NCI-H1417 treated with DMSO at 0.1 percent for 48 hours (cell line): ENCODE results near the gene DHRSX.
"Not testable (repeated sequence)": the region's sequence is repeated elsewhere in the genome, so short reads cannot be mapped to it uniquely, and the experiment has no call there.

Experiments
- DNase-seq: peaks from one replicate; lab custom pipeline; 2025; lab: John Stamatoyannopoulos, UW

The DHRSX gene

GRCh38 chrX:2497961-2498780 lies 2.6 kb downstream of the DHRSX start:
- no peak for DNase-seq

GRCh38 chrX:2495595-2495994 lies 5.2 kb downstream of the DHRSX start:
- DNase-seq, result no peak

- no peak for DNase-seq
These were observed 8.1 kb downstream of the DHRSX start for GRCh38 chrX:2492531-2493218.

DNA sequence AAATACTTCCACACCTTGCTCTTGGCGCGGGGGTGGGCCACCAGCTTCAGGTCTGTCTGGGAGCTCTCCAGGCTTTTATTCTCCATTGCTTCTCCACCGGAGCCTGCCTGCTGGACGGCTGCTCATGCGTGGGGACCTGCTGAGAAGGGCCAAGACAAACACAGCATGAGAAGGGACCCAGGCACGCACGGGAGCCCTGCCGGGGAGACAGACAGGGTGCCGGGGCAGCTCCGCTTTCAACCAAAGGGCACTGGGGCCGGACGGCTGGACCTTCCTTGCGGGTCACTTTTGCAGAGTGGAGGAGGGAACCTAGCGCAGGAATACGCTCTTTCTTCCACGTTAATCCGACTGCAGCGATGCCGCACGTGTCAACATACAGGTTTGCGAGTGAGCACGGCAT lies 10.1 kb downstream of the DHRSX start:
- no peak for DNase-seq

DNA sequence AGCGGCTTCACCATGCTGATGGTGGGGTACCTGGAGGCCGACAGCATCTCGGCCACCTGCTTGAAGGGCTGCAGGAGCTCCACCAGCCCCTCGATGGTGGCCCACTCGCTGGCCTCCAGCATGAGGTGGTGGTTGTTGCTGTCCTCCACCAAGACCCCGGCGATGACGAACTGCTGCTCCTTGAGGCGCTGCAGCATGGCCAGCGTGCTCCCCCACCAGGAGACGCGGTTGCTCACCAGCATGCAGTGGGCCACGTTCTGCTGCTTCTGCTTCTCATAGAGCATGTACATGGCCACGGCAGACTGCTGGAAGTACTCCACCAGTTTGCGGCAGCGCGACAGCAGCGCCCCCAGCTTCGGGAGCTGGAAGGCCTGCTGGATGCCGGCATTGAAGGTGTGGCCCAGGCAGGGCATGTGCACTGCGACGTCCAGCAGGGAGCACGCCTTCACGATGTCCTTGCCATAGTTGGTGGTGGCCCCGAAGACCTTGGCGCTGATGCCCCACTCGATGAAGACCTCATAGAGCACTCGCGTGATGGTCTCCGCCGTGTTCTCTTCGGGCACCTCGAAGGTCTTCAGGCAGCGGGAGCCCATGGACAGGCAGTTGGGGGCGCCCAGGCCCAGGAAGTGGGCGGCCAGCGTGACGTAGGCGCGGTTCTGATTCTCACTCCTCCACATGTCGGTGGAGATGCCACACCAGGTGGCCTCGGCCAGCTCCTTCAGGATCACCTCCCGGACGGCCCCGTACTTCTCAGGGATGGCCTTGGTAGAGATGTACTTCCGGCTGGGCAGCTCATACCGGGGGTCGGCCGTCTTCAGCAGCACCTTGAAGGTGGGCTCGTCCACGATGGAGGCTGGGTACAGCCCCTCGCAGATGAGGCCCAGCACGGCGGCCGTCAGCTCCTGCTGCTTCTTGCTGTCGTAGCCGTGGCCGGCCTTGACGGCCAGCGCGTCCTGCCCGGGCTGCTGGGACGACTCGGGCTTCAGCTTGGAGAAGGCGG lies 11.0 kb downstream of the DHRSX start:
- no peak for DNase-seq

GRCh38 chrX:2488621-2489285 lies 12.0 kb downstream of the DHRSX start:
- DNase-seq, result no peak

DNA sequence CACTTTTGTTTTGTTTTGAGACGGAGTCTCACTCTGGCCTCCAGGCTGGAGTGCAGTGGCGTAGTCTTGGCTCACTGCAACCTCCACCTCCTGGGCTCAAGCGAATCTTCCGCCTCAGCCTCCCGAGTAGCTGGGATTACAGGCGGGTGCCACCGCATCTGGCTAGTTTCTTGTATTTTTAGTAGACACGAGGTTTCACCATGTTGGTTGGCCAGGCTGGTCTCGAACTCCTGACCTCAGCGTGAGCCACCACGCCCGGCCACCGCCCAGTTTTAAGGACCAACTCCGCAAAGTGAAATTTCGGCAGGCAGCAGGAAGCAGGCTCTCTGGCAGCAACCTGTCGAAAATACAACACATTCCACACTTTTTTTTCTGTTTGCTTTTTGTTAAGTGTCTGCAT lies 13.4 kb downstream of the DHRSX start:
- no peak for DNase-seq

GRCh38 chrX:2486476-2487133 lies 14.2 kb downstream of the DHRSX start:
- no peak for DNase-seq

GRCh38 chrX:2485789-2486345 lies 14.9 kb downstream of the DHRSX start:
- no peak for DNase-seq

- no peak for DNase-seq
These were observed 15.8 kb downstream of the DHRSX start for GRCh38 chrX:2484721-2485648.

- DNase-seq, result no peak
These were observed 16.5 kb downstream of the DHRSX start for GRCh38 chrX:2484256-2484655.

- DNase-seq, result no peak
These were observed 17.2 kb downstream of the DHRSX start for GRCh38 chrX:2483398-2484060.

GRCh38 chrX:2481597-2481996 lies 19.2 kb downstream of the DHRSX start:
- not testable (repeated sequence) for DNase-seq

GRCh38 chrX:2479982-2480381 lies 20.8 kb downstream of the DHRSX start:
- not testable (repeated sequence) for DNase-seq

- no peak for DNase-seq
These were observed 21.4 kb downstream of the DHRSX start for GRCh38 chrX:2479420-2479780.

- DNase-seq, result no peak
These were observed 22.0 kb downstream of the DHRSX start for GRCh38 chrX:2478546-2479419.

- not testable (repeated sequence) for DNase-seq
These were observed 23.5 kb downstream of the DHRSX start for GRCh38 chrX:2477313-2477712.
